AG04450 (cell line): ENCODE measurements around the gene PNMA6A. TPM values are rescaled to one million over a fixed set of nuclear protein-coding genes. Genes with fewer than 3 reads are reported as not detected.
"Not testable (repeated sequence)": the region's sequence is repeated elsewhere in the genome, so short reads cannot be mapped to it uniquely, and the experiment has no call there.

ENCODE experiments used
- CTCF ChIA-PET: fragments of 300-600, 350-600 bp; formaldehyde crosslinking; extraction: SDS; loops from one replicate; lab custom pipeline; 2022; ENCODE audit warnings: antibody characterized with exemption, inconsistent platforms; lab: Charles Lee
- POLR2A ChIA-PET: fragments of 350-600 bp; formaldehyde crosslinking; extraction: SDS; loops from one replicate; lab custom pipeline; 2021; ENCODE audit warnings: antibody characterized with exemption, inconsistent platforms; lab: Yijun Ruan, JAX
- DNase-seq: peaks from one replicate; pipeline ENCODE4 v3.0.0-alpha.2; 2011; ENCODE audit warnings: low read depth, low spot score
- H3K27ac ChIP-seq: one replicate; pipeline ENCODE4 v1.5.1; 2012; ENCODE audit warnings: low read depth, low read length, control low read depth
- H3K27me3 ChIP-seq: one replicate; pipeline ENCODE4 v1.6.0; 2012; ENCODE audit warnings: low read length; ENCODE audit not compliant: control insufficient read depth, insufficient read depth
- H3K4me3 ChIP-seq: 2 replicates; pipeline ENCODE4 v1.5.1; 2011; ENCODE audit warnings: mild to moderate bottlenecking, low read depth, low read length, control low read depth
- H3K9me3 ChIP-seq: 2 replicates; pipeline ENCODE4 v1.5.1; 2012; ENCODE audit warnings: low read length; ENCODE audit not compliant: control insufficient read depth, insufficient read depth
- polyA plus RNA-seq: library from polyadenylated mRNA; depleted of rRNA; stranded (reverse); fragments of >200 nt; gene quantifications from 2 replicates; pipeline ENCODE4 v1.2.3, GENCODE V29; 2011; rRNA removed
- small RNA-seq: library from RNA; depleted of rRNA; stranded (forward); fragments of <200 nt; gene quantifications from one replicate; pipeline ENCODE3, GENCODE V24; 2012; ENCODE audit warnings: low read depth; ENCODE audit not compliant: insufficient read length

The PNMA6A gene
- polyA plus RNA-seq, 1 experiment = 0.15 TPM

GRCh38 chrX:153123468-153123867 is 51.2 kb downstream of the PNMA6A start:
- CTCF ChIA-PET, POLR2A ChIA-PET, H3K4me3 ChIP-seq, DNase-seq, H3K27ac ChIP-seq, H3K9me3 ChIP-seq, H3K27me3 ChIP-seq: not testable (repeated sequence)

Small RNA genes within 50 kb of the gene (small RNA-seq; reads per million reads assigned to genes)
- gene AC243428.1 = not detected

Other genes with a start within 250 kb of the PNMA6A start
- 53.8 and 70.9 TPM in 2 replicates for gene CETN2, start 241.7 kb upstream of the PNMA6A start, polyA plus RNA-seq
- gene NSDHL, start 241.4 kb upstream of the PNMA6A start, polyA plus RNA-seq = 19.6 and 21.0 TPM in 2 replicates
- 8.7 and 10.3 TPM in 2 replicates for gene ZNF185, start 174.4 kb upstream of the PNMA6A start, polyA plus RNA-seq
- not detected in 2 replicates for gene PNMA5, start 78.3 kb upstream of the PNMA6A start, polyA plus RNA-seq
- 0.02 TPM in 2 replicates for gene PNMA3, start 16.0 kb upstream of the PNMA6A start, polyA plus RNA-seq
- gene MAGEA1, start 106.8 kb downstream of the PNMA6A start, polyA plus RNA-seq = not detected in 2 replicates
- not detected in 2 replicates for gene PNMA6F, start 249.3 kb downstream of the PNMA6A start, polyA plus RNA-seq